Common myeloid progenitor, CD34-positive (primary cell): ENCODE data around the gene FGFR1OP2.

ENCODE experiments used
- CTCF ChIA-PET: fragments of 350-600 bp; sonication (Branson Sonifier 250); formaldehyde crosslinking; loops from one replicate; lab custom pipeline; 2021; ENCODE audit warnings: antibody characterized with exemption; lab: Charles Lee
- POLR2A ChIA-PET: fragments of 350-600 bp; sonication (Branson Sonifier 250); formaldehyde crosslinking; loops from one replicate; lab custom pipeline; 2021; ENCODE audit warnings: antibody characterized with exemption; lab: Charles Lee
- DNase-seq, 3 donors: peaks; one replicate each; pipeline versions ENCODE4 v3.0.0 to v3.0.0-alpha.2; 2013
- H3K27ac ChIP-seq, 2 experiments: 1 replicate in 1 of 2; 2 replicates in 1 of 2; pipeline ENCODE4 v1.7.0; 2013; ENCODE audit warnings: inconsistent platforms in 2 of 2, low read length in 2 of 2, mild to moderate bottlenecking in 2 of 2, low read depth in 1 of 2, moderate library complexity in 1 of 2; ENCODE audit not compliant: severe bottlenecking in 2 of 2, insufficient read depth in 1 of 2, poor library complexity in 1 of 2
- H3K27me3 ChIP-seq, 5 experiments: replicated peaks in 2 of 5; 1 replicate in 3 of 5; 2 replicates in 2 of 5; pipeline versions ENCODE4 v1.6.1 to v1.7.0; 2013; ENCODE audit warnings: low read length in 4 of 5, mild to moderate bottlenecking in 2 of 5, moderate library complexity in 2 of 5, inconsistent platforms in 1 of 5; ENCODE audit not compliant: insufficient read depth in 5 of 5, control insufficient read depth in 4 of 5
- H3K36me3 ChIP-seq, 4 experiments: 1 replicate in 2 of 4; 2 replicates in 2 of 4; pipeline versions ENCODE4 v1.6.1 to v1.7.0; 2013; ENCODE audit warnings: low read length in 3 of 4, control low read depth in 1 of 4, mild to moderate bottlenecking in 1 of 4; ENCODE audit not compliant: control insufficient read depth in 4 of 4, insufficient read depth in 4 of 4
- H3K4me1 ChIP-seq, 4 experiments: 1 replicate in 3 of 4; 2 replicates in 1 of 4; pipeline versions ENCODE4 v1.6.1 to v1.7.1; 2013; ENCODE audit warnings: low read length in 3 of 4, mild to moderate bottlenecking in 3 of 4, control low read depth in 1 of 4, inconsistent platforms in 1 of 4, moderate library complexity in 1 of 4; ENCODE audit not compliant: control insufficient read depth in 4 of 4, insufficient read depth in 4 of 4; ENCODE audit errors: control extremely low read depth in 1 of 4
- H3K4me3 ChIP-seq, 7 experiments: 1 replicate in 4 of 7; 2 replicates in 3 of 7; pipeline versions ENCODE4 v1.5.1 to v1.7.0; 2013; ENCODE audit warnings: mild to moderate bottlenecking in 7 of 7, low read length in 6 of 7, moderate library complexity in 6 of 7, inconsistent platforms in 2 of 7, low read depth in 2 of 7, control low read depth in 1 of 7; ENCODE audit not compliant: insufficient read depth in 4 of 7, control insufficient read depth in 1 of 7; ENCODE audit errors: extremely low read depth in 1 of 7
- H3K9me3 ChIP-seq, 5 experiments: 1 replicate in 4 of 5; 2 replicates in 1 of 5; pipeline versions ENCODE4 v1.6.1 to v1.7.1; 2013; ENCODE audit warnings: low read length in 4 of 5, mild to moderate bottlenecking in 2 of 5, inconsistent platforms in 1 of 5, low read depth in 1 of 5, moderate library complexity in 1 of 5; ENCODE audit not compliant: control insufficient read depth in 4 of 5, insufficient read depth in 2 of 5; ENCODE audit errors: control extremely low read depth in 1 of 5
- WGBS: methylation state at CpG from one replicate; pipeline ENCODE4 v1.1.5; 2013; ENCODE audit not compliant: insufficient coverage; 5-methylcytosine and 5-hydroxymethylcytosine counted together

Gene FGFR1OP2

GRCh38 chr12:27003421-27004381, 65.4 kb downstream of the FGFR1OP2 start:
- no peaks in the 10 kb centered on the region for H3K27me3 ChIP-seq
- H3K4me1 ChIP-seq: peaks cover 23 to 78% (median 49%) of the 10 kb centered on the region in 4 experiments
- peak overlapping the region in 1 of 2 experiments; percentile 18 for H3K27ac ChIP-seq
- peaks cover 0 to 21% (median 4%) of the 10 kb centered on the region in 4 experiments for H3K36me3 ChIP-seq
- POLR2A ChIA-PET: interaction anchor here (0.6 kb wide), 1 partner anchor 118 kb away, joined by 4 read pairs; no protein-coding TSS in a partner anchor
- CTCF ChIA-PET: interaction anchor here (0.8 to 5.6 kb wide), 6 partner anchors 7 to 191 kb away, joined by 3 to 62 read pairs (median 4); partner anchors contain the start of gene TM7SF3
- no peak for DNase-seq
- H3K9me3 ChIP-seq: no peaks in the 10 kb centered on the region
- H3K4me3 ChIP-seq: no peak overlapping the region
- 93% methylated on average over 6 of the region's 6 CpGs for WGBS

DNA sequence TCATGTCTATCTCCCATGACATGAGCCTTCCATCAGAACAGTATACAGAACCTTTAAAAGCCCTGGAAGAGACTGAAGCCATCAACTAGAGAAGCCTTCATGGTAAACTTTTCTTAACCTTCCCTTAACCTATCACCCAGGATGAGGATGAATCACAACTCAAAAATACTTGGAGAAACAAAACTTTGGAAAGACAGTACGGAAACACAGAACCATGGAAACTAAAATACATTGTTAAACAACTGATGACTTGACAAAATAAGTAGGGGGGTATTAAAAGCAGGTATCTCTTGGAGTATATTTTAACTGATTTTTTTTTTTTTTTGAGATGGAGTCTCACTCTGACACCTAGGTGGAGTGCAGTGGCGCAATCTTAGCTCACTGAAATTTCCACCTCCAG, 67.2 kb downstream of the FGFR1OP2 start:
- H3K4me1 ChIP-seq: peaks cover 23 to 76% (median 54%) of the 10 kb centered on the region in 4 experiments
- no peaks in the 10 kb centered on the region for H3K9me3 ChIP-seq
- no peak overlapping the region for H3K4me3 ChIP-seq
- H3K27ac ChIP-seq: peak overlapping the region in 1 of 2 experiments; percentile 11
- no CpG with 5 or more reads among the region's 2 CpGs for WGBS
- ChIA-PET POLR2A (no interaction called here), CTCF (no interaction called here)
- no peaks in the 10 kb centered on the region for H3K27me3 ChIP-seq
- DNase-seq: no peak
- H3K36me3 ChIP-seq: peaks cover 0 to 16% (median under 1%) of the 10 kb centered on the region in 4 experiments

DNA sequence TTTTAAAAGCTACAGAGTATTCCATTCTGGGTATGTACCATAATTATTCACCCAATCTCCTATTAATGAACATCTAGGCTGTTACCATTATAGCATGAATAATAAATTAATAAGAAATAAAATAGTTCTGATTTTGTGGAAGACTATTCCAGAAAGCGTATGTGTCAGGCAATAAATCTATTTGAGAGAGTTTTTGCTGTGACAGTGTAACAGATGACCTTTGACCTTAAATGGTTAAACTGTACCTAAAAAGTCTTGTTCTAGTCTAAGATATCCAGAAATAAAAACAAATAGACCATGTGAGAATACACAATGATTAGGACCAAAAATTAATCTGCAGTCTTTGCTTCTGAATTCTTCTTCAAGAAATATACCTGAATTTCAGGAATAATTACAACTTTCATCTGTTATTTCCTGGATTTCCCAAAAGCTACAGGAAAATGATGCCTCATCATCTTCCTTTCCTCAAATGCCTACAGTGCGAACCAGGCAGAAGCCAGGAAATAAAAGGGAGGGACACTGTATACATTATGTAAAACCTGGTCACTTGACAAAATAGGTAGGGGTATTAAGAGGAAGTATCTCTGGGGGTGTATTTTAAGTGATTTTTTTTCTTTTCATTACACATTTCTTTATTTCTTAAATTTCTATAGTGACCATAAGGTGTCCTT, 68.7 kb downstream of the FGFR1OP2 start:
- Histone ChIP-seq H3K9me3 (no peaks in the 10 kb centered on the region), H3K4me3 (no peak overlapping the region), H3K4me1 (peaks cover 12 to 76% (median 51%) of the 10 kb centered on the region in 4 experiments), H3K27ac (no peak overlapping the region), H3K27me3 (no peaks in the 10 kb centered on the region), H3K36me3 (peaks cover 0 to 24% (median 3%) of the 10 kb centered on the region in 4 experiments)
- ChIA-PET CTCF (no interaction called here), POLR2A (interaction anchor here (0.6 kb wide), 1 partner anchor 20 kb away, joined by 4 read pairs; no protein-coding TSS in a partner anchor)
- 100% methylated on average over 1 of the region's 2 CpGs for WGBS
- peak in 1 of 3 donors; percentile 43 for DNase-seq

- WGBS: 100% methylated on average over 1 of the region's 5 CpGs
- Histone ChIP-seq H3K4me1 (peaks cover 11 to 77% (median 52%) of the 10 kb centered on the region in 4 experiments), H3K27me3 (no peaks in the 10 kb centered on the region), H3K27ac (no peak overlapping the region), H3K9me3 (no peaks in the 10 kb centered on the region), H3K36me3 (peaks cover 0 to 27% (median 3%) of the 10 kb centered on the region in 4 experiments), H3K4me3 (no peak overlapping the region)
- ChIA-PET POLR2A (no interaction called here), CTCF (interaction anchor here (1.0 to 1.1 kb wide), 2 partner anchors 15 to 139 kb away, joined by 3 to 4 read pairs; no protein-coding TSS in a partner anchor)
- DNase-seq: no peak
These were observed 69.8 kb downstream of the FGFR1OP2 start for GRCh38 chr12:27008081-27008480.

DNA sequence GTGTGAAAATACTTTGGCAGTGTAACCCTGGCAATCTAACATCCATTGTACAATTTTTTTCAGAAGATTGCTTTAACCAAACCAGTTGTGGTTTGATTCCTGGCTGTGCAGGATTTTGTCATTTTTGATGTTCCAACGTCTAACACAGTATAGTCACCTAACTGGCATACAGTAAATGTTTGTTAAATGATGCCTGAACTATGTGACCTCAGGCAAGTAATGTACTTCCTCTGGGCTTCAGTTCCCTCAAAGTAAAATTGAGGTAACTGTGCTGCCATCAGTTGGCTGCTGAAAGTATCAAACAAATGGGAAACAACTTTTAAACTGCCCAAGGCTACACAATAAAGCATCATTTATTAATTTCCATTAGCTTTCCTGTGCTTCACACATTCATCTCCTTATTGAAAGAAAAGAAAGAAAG, 71.6 kb downstream of the FGFR1OP2 start:
- Histone ChIP-seq H3K36me3 (peaks cover 0 to 20% (median 3%) of the 10 kb centered on the region in 4 experiments), H3K9me3 (no peaks in the 10 kb centered on the region), H3K4me3 (no peak overlapping the region), H3K4me1 (peaks cover 8 to 79% (median 50%) of the 10 kb centered on the region in 4 experiments), H3K27me3 (no peaks in the 10 kb centered on the region), H3K27ac (peak overlapping the region; percentile 4 to 55)
- CTCF ChIA-PET: interaction anchor here (0.7 to 6.8 kb wide), 10 partner anchors 8 to 296 kb away, joined by 3 to 62 read pairs (median 4); no protein-coding TSS in a partner anchor
- no CpG with 5 or more reads among the region's 1 CpG for WGBS
- peak in 2 of 3 donors; percentile 55 to 61 for DNase-seq
- POLR2A ChIA-PET: interaction anchor here (0.8 kb wide), 1 partner anchor 8 kb away, joined by 3 read pairs; no protein-coding TSS in a partner anchor

GRCh38 chr12:27012239-27012981, 74.1 kb downstream of the FGFR1OP2 start:
- peaks cover 0 to 20% (median 3%) of the 10 kb centered on the region in 4 experiments for H3K36me3 ChIP-seq
- H3K9me3 ChIP-seq: no peaks in the 10 kb centered on the region
- H3K4me3 ChIP-seq: peak overlapping the region in 6 of 7 experiments; percentile 0 to 97 (median 92)
- peaks cover 17 to 87% (median 64%) of the 10 kb centered on the region in 4 experiments for H3K4me1 ChIP-seq
- WGBS: 83% methylated on average over 5 of the region's 14 CpGs
- peak overlapping the region; percentile 30 to 53 for H3K27ac ChIP-seq
- no peaks in the 10 kb centered on the region for H3K27me3 ChIP-seq
- no peak for DNase-seq
- POLR2A ChIA-PET: interaction anchor here (1.7 kb wide), 1 partner anchor 180 kb away, joined by 4 read pairs; the partner anchor contains the start of gene ITPR2
- CTCF ChIA-PET: interaction anchor here (0.9 to 8.3 kb wide), 12 partner anchors 10 to 293 kb away, joined by 3 to 62 read pairs (median 5); no protein-coding TSS in a partner anchor
